Testis (tissue), 3 donors: ENCODE data around the gene ETFA. TPM values are rescaled to one million over a fixed set of nuclear protein-coding genes. Genes with fewer than 3 reads are reported as not detected.

ENCODE experiments used
- DNase-seq: peaks from one replicate; pipeline ENCODE4 v3.0.0-alpha.2; 2019
- H3K27ac ChIP-seq, 2 donors: fragments of 200-600 bp; sonication (generic); one replicate each; pipeline ENCODE4 v1.5.1; 2019
- H3K27me3 ChIP-seq: fragments of 200-600 bp; sonication (generic); one replicate; pipeline ENCODE4 v1.5.1; 2019
- H3K36me3 ChIP-seq: fragments of 200-600 bp; sonication (generic); one replicate; pipeline ENCODE4 v1.5.1; 2017; ENCODE audit warnings: low read depth; ENCODE audit errors: missing control alignments
- H3K4me1 ChIP-seq: fragments of 200-600 bp; sonication (generic); one replicate; pipeline ENCODE4 v1.5.1; 2019
- H3K4me3 ChIP-seq, 2 donors: fragments of 200-600 bp; sonication (generic); one replicate each; pipeline ENCODE4 v1.5.1; 2017 to 2019
- H3K9me3 ChIP-seq: fragments of 200-600 bp; sonication (generic); one replicate; pipeline ENCODE4 v1.5.1; 2017
- POLR2A ChIP-seq: fragments of 450-650 bp; IDR thresholded peaks from one replicate; pipeline ENCODE4 v1.6.1; 2017; ENCODE audit warnings: antibody characterized with exemption, mild to moderate bottlenecking, moderate library complexity
- WGBS, 2 donors: methylation state at CpG; one replicate each; pipeline ENCODE4 v1.1.5; 2018; 5-methylcytosine and 5-hydroxymethylcytosine counted together
- intact Hi-C: fragments of 100-400 bp; cut with DNase I; formaldehyde crosslinking; loops from one replicate; pipeline ENCODE4 v1.15.1; 2023; ENCODE audit warnings: low total_unique reads
- polyA plus RNA-seq: library from polyadenylated mRNA; stranded (reverse); fragments of 350-450 nt; fragmentation: Illumina TruSeq; extraction: RNeasy Lipid Tissue Mini Kit (QIAGEN cat#74804); gene quantifications from one replicate; pipeline ENCODE4 v1.2.3, GENCODE V29; 2014; ENCODE audit warnings: low read depth, low replicate concordance; ENCODE audit not compliant: insufficient read depth
- total RNA-seq, 2 donors: library from RNA; depleted of rRNA; stranded (reverse); fragments of >200 nt; gene quantifications; one replicate each; pipeline ENCODE4 v1.2.3, GENCODE V29; 2016
- TF ChIP-seq, protein P1 (sequence below), 3 experiments: fragments of 450-650 bp in 2 of 3; fragments of 200-600 bp in 1 of 3; sonication (generic) in 1 of 3; IDR thresholded peaks; one replicate each; pipeline ENCODE4 v1.5.1; 2016 to 2019; ENCODE audit warnings: antibody characterized with exemption in 3 of 3, mild to moderate bottlenecking in 2 of 3, moderate library complexity in 1 of 3

The ETFA gene
- total and polyA plus RNA-seq, 3 donors from 2014 or later = 58.3 to 72.7 (median 72.1) TPM

DNA sequence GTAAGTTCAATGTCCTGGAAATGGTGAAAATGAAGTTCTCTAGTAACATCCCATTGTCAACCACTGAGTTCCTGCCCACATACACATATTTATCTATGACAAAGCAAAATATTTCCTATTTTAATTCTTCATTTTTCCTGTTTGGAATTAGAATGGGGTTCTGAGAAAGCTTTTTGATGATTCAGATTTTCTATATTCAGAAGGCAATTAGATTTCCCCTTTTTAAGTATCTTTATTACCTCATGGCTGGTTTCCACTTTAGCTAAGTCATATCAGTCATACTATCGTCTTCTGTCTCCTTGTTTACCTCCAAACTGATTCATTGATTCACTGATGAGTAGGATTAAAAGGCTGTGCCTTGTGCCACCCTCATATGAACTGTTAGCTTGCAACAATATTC lies 17.9 kb downstream of the ETFA start:
- WGBS, 2 donors = 50 to 68% methylated on average over 1 of the region's 1 CpG
- DNase-seq = no peak
- intact Hi-C loops = no loop called here

GRCh38 chr15:76289582-76289981 lies 21.7 kb downstream of the ETFA start:
- no peak for DNase-seq
- Histone ChIP-seq H3K4me3 (no peak overlapping the region), H3K9me3 (no peaks in the 10 kb centered on the region), H3K27me3 (no peaks in the 10 kb centered on the region), H3K36me3 (no peaks in the 10 kb centered on the region), H3K4me1 (no peaks in the 10 kb centered on the region), H3K27ac (no peak overlapping the region)
- WGBS, 2 donors = 46 to 49% methylated on average over 3 of the region's 3 CpGs
- intact Hi-C loops = no loop called here
- no peak for TF ChIP-seq POLR2A
- TF ChIP-seq, protein P1, sequence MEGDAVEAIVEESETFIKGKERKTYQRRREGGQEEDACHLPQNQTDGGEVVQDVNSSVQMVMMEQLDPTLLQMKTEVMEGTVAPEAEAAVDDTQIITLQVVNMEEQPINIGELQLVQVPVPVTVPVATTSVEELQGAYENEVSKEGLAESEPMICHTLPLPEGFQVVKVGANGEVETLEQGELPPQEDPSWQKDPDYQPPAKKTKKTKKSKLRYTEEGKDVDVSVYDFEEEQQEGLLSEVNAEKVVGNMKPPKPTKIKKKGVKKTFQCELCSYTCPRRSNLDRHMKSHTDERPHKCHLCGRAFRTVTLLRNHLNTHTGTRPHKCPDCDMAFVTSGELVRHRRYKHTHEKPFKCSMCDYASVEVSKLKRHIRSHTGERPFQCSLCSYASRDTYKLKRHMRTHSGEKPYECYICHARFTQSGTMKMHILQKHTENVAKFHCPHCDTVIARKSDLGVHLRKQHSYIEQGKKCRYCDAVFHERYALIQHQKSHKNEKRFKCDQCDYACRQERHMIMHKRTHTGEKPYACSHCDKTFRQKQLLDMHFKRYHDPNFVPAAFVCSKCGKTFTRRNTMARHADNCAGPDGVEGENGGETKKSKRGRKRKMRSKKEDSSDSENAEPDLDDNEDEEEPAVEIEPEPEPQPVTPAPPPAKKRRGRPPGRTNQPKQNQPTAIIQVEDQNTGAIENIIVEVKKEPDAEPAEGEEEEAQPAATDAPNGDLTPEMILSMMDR (IDR thresholded peaks at IDR 0.05) = no peak

More for the DNA sequence above, 17.9 kb downstream of the ETFA start:
- H3K4me1 ChIP-seq = no peaks in the 10 kb centered on the region
- H3K27ac ChIP-seq = no peak overlapping the region
- no peak overlapping the region for H3K4me3 ChIP-seq
- H3K9me3 ChIP-seq = no peaks in the 10 kb centered on the region
- H3K27me3 ChIP-seq = no peaks in the 10 kb centered on the region
- TF ChIP-seq POLR2A = no peak
- TF ChIP-seq, protein P1 (IDR thresholded peaks at IDR 0.05) = no peak
- H3K36me3 ChIP-seq = no peaks in the 10 kb centered on the region

- Histone ChIP-seq H3K36me3 (no peaks in the 10 kb centered on the region), H3K4me1 (no peaks in the 10 kb centered on the region), H3K27ac (no peak overlapping the region), H3K9me3 (no peaks in the 10 kb centered on the region), H3K27me3 (no peaks in the 10 kb centered on the region), H3K4me3 (no peak overlapping the region)
- TF ChIP-seq POLR2A = no peak
- TF ChIP-seq, protein P1 (IDR thresholded peaks at IDR 0.05) = no peak
- 60 to 72% methylated on average over 4 of the region's 4 CpGs for WGBS, 2 donors
- no peak for DNase-seq
- intact Hi-C loops = no loop called here
These were observed 24.9 kb downstream of the ETFA start for GRCh38 chr15:76286271-76286879.

DNA sequence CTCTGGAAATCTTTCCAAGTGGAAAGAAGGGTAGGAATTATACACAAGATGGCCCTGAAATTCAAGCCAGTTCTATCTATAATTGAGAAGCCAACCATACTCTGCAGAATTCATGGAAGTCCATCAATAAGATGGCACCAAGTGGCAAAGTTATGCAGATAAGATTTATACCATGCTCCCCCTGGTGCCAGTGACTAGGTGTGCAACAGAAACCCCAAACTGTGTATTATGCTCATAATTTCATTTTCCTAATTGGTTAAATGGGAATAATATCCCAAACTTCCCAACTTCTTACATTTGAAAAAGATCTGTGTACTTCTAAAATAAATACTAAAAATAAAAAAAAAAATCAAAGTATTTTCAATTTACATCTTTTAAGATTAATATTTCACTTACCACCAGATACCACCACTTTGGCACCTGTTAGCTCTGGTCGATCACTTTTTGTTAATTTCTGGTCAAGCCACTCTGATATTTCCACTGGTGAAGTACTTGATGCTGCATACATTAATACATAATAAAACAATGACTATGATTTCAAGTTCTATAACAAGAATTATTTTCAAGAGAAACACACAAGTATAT lies 25.9 kb downstream of the ETFA start:
- Histone ChIP-seq H3K27ac (no peak overlapping the region), H3K27me3 (no peaks in the 10 kb centered on the region), H3K4me3 (no peak overlapping the region), H3K36me3 (no peaks in the 10 kb centered on the region), H3K9me3 (no peaks in the 10 kb centered on the region), H3K4me1 (no peaks in the 10 kb centered on the region)
- intact Hi-C loops = no loop called here
- DNase-seq = no peak
- WGBS, 2 donors = 96 to 97% methylated on average over 1 of the region's 1 CpG
- TF ChIP-seq POLR2A = no peak
- TF ChIP-seq, protein P1 (IDR thresholded peaks at IDR 0.05) = no peak

GRCh38 chr15:76282465-76282864 lies 28.8 kb downstream of the ETFA start:
- no peak overlapping the region for H3K4me3 ChIP-seq

More at GRCh38 chr15:76282465-76282864, 28.8 kb downstream of the ETFA start:
- DNase-seq = no peak
- no peak for TF ChIP-seq POLR2A
- TF ChIP-seq, protein P1 (IDR thresholded peaks at IDR 0.05) = no peak
- H3K27ac ChIP-seq = no peak overlapping the region
- 56 to 61% methylated on average over 3 of the region's 3 CpGs for WGBS, 2 donors
- no peaks in the 10 kb centered on the region for H3K27me3 ChIP-seq
- no peaks in the 10 kb centered on the region for H3K36me3 ChIP-seq
- no peaks in the 10 kb centered on the region for H3K9me3 ChIP-seq
- H3K4me1 ChIP-seq = no peaks in the 10 kb centered on the region
- intact Hi-C loops = no loop called here
